ENCODE data around the gene SERPINI1.
"Not testable (repeated sequence)": the region's sequence is repeated elsewhere in the genome, so short reads cannot be mapped to it uniquely, and the experiment has no call there.

The SERPINI1 gene

GRCh38 chr3:167785790-167786189 lies 50.3 kb downstream of the SERPINI1 start:
- in situ Hi-C loops (cut with HindIII; ENCODE audit: low sequenced_read_pairs) = no loop called here

- in situ Hi-C loops (cut with HindIII; ENCODE audit: low sequenced_read_pairs) = no loop called here
Measured at GRCh38 chr3:167787440-167787839, 51.9 kb downstream of the SERPINI1 start.

DNA sequence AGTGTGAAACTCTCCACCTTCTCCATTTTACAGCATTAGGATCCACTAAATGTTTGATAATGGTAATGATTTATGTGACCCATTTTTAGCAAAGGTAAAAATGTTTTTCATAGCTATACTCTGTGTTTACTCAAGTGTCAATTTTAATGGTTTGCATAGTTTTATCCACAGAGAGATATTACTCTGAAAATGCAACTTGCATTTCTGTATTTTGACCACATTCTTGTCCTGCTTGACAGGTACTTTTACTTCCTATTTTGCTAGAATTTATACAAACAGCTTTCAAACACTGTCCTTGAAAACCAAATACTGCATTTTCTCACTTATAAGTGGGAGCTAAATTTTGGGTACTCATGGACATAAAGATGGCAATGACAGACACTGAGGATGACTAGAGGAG lies 62.9 kb downstream of the SERPINI1 start:
- in situ Hi-C loops (cut with HindIII; ENCODE audit: low sequenced_read_pairs) = no loop called here

DNA sequence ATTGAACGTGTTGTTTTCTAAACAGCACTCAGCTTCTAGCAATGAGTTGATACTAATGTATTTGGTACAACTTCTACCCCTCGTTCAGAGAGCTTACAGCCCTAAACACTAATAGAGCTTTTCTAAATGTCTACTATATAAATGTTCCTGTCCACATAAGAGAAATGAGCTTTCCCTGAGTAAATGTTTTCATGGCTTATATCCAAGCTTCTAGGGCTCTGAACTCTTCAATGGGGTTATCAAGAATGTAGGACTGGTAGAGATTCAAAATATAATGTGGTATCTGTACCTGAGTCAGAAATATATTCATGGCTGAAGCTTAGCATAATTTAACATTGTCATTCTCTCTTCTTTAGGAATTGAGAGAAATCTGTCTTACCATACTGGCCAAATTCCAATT lies 73.4 kb downstream of the SERPINI1 start:
- in situ Hi-C loops (cut with HindIII; ENCODE audit: low sequenced_read_pairs) = no loop called here

GRCh38 chr3:167810236-167810635 lies 74.7 kb downstream of the SERPINI1 start:
- in situ Hi-C loops (cut with HindIII; ENCODE audit: low sequenced_read_pairs) = no loop called here

DNA sequence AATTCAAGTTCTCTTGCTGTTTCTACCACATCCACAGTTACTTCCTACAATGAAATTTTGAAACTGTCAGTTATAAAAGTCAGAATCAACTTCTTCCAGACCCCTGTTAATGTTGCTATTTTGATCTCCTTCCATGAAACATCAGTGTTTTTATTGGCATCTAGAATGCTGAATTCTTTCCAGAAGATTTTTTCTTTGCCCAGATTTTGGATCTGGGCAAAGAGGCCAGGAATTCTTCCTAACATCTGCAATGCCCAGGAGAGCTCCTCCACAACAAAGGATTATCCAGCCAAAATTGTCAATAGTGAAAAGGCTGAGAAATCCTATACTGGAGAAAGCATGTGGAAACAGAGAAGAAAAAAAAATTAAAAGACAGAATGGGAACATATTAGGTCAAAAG lies 75.5 kb downstream of the SERPINI1 start:
- in situ Hi-C loops (cut with HindIII; ENCODE audit: low sequenced_read_pairs) = no loop called here

DNA sequence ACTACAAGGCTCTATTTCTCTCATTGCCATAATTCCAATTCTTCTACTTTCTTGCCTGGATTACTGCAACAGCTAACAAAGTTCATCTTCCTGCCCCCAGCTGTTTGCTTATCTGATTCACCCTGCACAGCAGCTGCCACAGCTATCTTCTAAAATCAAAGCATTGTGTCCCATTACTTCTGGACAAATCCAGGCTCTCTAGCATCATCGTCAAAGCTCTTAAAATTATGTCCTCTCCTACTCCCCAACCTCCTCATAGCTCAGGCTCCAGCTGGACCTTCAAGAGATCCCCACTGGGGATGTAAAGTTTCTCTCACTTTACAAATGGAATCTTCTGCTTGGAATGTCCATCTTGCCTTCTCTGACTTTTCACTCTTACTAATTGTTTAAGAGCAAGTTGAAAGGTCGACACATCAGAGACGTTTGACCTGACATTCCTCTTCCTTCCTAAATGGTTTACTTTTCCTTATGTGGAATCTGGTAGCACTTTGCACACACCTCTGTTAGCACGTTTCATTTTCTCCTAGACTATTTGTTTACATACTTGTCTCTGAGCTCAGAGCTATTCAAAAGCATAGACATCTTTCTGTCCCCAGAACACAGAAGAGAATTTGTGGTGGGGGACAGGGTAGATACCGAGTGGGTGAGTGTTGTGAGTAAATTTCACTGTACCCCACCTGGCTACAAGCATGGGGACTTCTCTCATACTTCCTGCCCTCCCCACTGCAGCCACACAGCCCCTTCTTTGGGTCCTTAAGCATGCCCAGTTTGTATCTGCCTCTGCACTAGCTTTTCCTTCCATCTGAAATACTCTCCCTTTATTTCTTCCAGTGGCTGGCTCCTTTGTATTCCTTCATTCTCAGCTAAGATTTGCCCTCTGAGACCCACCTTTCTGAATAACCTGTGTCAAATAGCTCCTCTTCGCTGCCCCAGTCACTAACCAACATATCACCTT lies 77.9 kb downstream of the SERPINI1 start:
- in situ Hi-C loops (cut with HindIII; ENCODE audit: low sequenced_read_pairs) = no loop called here

GRCh38 chr3:167814441-167814951 lies 79.0 kb downstream of the SERPINI1 start:
- in situ Hi-C loops (cut with HindIII; ENCODE audit: low sequenced_read_pairs) = no loop called here

- in situ Hi-C loops (cut with HindIII; ENCODE audit: low sequenced_read_pairs) = no loop called here
Measured at GRCh38 chr3:167816953-167817352, 81.4 kb downstream of the SERPINI1 start.

- in situ Hi-C loops (cut with HindIII; ENCODE audit: low sequenced_read_pairs) = no loop called here
Measured at GRCh38 chr3:167820102-167820865, 84.8 kb downstream of the SERPINI1 start.

DNA sequence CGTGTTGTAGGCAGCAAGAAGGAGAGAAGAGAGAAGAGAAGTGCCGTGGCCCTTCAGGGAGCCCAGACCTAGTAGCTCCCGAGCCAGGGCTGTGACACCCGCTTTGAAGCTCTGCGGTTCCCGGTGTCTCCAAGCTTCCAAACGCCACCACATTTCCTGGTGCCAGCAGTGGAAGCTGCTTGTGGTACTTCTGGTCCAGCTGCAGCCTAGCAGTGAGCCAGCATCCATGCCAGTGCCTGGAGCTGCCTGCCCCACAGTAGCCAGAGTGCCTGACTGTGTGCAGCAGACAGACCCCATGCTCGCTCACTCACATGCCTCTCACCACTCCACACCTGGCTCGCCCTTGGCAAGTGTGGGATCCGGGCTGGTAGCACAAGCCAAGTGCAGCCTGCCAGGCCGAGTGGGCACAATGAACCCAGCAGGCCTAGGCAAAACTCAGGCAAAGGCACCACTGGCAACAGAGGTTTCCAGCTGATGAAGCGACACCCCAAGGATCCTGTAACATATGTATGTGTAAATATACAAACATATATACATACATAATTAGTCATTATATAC lies 85.8 kb downstream of the SERPINI1 start:
- in situ Hi-C loops (cut with HindIII; ENCODE audit: low sequenced_read_pairs) = no loop called here

GRCh38 chr3:167823738-167824137 lies 88.2 kb downstream of the SERPINI1 start:
- in situ Hi-C loops (cut with HindIII; ENCODE audit: low sequenced_read_pairs) = no loop called here

- in situ Hi-C loops (cut with HindIII; ENCODE audit: low sequenced_read_pairs) = not testable (repeated sequence)
Measured at GRCh38 chr3:167827588-167827987, 92.1 kb downstream of the SERPINI1 start.

DNA sequence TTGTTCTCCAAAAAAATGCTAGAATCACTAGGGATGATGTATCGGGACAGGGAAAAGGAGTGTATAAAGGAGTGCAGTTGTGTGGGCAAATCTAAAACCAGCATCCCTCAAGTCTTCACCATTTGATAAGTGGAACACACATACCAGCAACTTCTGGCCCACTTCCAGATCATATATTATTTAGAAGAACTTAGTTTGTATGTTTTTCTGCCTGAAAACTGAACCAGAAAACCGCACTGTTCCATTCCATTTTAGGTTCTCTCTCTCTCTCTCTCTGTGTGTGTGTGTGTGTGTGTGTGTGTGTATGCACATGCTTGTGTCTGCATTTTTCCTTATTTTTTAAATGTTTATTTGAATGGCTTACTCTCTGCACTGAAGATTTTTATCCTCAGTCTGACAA lies 93.5 kb downstream of the SERPINI1 start:
- in situ Hi-C loops (cut with HindIII; ENCODE audit: low sequenced_read_pairs) = no loop called here

GRCh38 chr3:167830007-167830406 lies 94.5 kb downstream of the SERPINI1 start:
- in situ Hi-C loops (cut with HindIII; ENCODE audit: low sequenced_read_pairs) = no loop called here

DNA sequence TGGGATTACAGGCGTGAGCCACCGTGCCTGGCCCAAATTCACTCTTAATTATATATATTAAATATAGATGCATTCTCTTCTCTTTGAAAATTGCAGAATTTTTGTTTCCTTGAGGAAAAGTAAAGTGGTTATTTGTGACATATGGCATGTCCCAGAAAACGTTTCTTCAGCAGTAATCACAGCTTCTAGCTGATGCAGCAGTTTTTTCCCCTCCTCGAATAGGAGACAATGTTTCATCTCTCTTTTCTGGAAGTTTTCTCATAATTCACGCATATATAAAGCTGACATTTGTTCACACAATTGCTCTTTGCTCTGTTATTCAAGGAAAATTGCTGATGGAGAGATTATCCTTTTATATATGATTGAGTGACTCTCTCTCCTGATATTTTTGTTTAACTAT lies 99.8 kb downstream of the SERPINI1 start:
- in situ Hi-C loops (cut with HindIII; ENCODE audit: low sequenced_read_pairs) = no loop called here

DNA sequence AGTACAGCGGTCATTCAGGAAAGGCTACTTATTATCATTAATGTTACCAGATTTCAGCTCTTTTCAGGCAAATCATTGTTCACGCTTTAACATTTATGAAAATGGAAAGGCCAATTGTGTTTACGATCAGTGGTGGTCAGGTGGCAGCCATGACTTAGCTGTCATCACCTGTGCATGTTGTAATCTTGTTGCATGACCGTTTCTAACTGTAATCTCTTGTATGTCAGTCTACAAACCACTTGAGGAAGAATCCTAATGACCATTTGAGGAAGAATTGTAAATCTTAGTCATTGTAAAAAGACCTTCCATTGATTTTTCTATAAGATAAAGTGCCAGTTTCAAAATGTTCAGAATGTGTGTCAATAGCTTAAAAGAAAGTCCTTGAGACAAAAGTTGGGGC lies 100.4 kb downstream of the SERPINI1 start:
- in situ Hi-C loops (cut with HindIII; ENCODE audit: low sequenced_read_pairs) = no loop called here

- in situ Hi-C loops (cut with HindIII; ENCODE audit: low sequenced_read_pairs) = no loop called here
Measured at GRCh38 chr3:167837466-167837865, 101.9 kb downstream of the SERPINI1 start.

- in situ Hi-C loops (cut with HindIII; ENCODE audit: low sequenced_read_pairs) = no loop called here
Measured at GRCh38 chr3:167839460-167840134, 104.1 kb downstream of the SERPINI1 start.

- in situ Hi-C loops (cut with HindIII; ENCODE audit: low sequenced_read_pairs) = no loop called here
Measured at GRCh38 chr3:167840247-167840646, 104.7 kb downstream of the SERPINI1 start.

GRCh38 chr3:167843481-167843880 lies 108.0 kb downstream of the SERPINI1 start:
- in situ Hi-C loops (cut with HindIII; ENCODE audit: low sequenced_read_pairs) = no loop called here
